AG04449 (cell line): Measurements from ENCODE around the gene HNRNPLL.

ENCODE experiments used
- CTCF ChIA-PET: fragments of 350-600 bp; formaldehyde crosslinking; extraction: SDS; loops from one replicate; lab custom pipeline; 2021; ENCODE audit warnings: antibody characterized with exemption; lab: Yijun Ruan, JAX
- POLR2A ChIA-PET: fragments of 400-600, 350-600 bp; formaldehyde crosslinking; extraction: SDS; loops from one replicate; lab custom pipeline; 2020; ENCODE audit warnings: antibody characterized with exemption, inconsistent platforms; lab: Yijun Ruan, JAX
- DNase-seq: peaks from one replicate; pipeline ENCODE4 v3.0.0-alpha.2; 2010; ENCODE audit warnings: low read depth, low spot score
- H3K4me3 ChIP-seq: 2 replicates; pipeline ENCODE4 v1.5.1; 2011; ENCODE audit warnings: low read depth, mild to moderate bottlenecking, control low read depth, low read length
- TF ChIP-seq, protein P1 (sequence below): IDR thresholded peaks from one replicate; pipeline ENCODE4 v1.5.1; 2011; ENCODE audit warnings: mild to moderate bottlenecking, moderate library complexity, low read length, control low read depth, inconsistent platforms; ENCODE audit not compliant: insufficient read depth; ENCODE audit errors: missing control alignments

Gene HNRNPLL

DNA sequence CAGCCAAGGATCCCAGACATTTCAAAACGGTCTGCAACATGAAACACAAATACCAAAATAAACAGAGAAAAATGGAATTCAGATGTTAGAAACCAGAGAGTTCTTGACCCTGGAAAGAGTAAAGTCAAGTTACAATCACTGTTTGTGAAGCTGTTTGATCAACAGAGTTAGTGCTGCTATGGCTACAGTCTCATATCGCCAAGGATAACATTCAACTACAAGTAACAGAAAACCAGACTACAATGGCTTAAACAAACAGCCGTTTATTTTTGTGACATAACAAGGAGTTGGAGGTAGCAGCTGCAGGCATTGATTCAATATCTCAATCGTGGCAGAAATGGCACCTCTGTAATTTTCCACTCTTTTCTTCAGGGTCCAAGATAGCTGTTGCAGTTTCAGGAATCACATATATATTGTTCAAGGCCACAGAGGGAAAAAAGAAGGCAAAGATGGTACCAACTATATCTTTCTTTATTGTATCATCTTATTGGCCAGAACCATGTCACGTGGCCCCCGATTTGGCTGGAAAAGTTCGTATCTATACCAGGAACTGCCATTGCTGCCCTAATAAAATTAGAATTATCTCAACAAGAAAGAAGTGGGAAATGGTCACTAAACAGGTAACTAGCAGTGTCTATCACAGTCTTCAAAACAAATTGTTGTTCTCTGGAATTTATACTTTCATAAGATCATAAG, 17.7 kb upstream of the HNRNPLL start:
- H3K4me3 ChIP-seq, result no peak overlapping the region
- ChIA-PET CTCF (interaction anchor here (0.9 to 1.8 kb wide), 3 partner anchors 9 to 105 kb away, joined by 3 to 10 read pairs (median 3); no protein-coding TSS in a partner anchor), POLR2A (interaction anchor here (1.6 kb wide), 1 partner anchor 131 kb away, joined by 5 read pairs; the partner anchor contains the start of gene SRSF7)
- TF ChIP-seq, protein P1, sequence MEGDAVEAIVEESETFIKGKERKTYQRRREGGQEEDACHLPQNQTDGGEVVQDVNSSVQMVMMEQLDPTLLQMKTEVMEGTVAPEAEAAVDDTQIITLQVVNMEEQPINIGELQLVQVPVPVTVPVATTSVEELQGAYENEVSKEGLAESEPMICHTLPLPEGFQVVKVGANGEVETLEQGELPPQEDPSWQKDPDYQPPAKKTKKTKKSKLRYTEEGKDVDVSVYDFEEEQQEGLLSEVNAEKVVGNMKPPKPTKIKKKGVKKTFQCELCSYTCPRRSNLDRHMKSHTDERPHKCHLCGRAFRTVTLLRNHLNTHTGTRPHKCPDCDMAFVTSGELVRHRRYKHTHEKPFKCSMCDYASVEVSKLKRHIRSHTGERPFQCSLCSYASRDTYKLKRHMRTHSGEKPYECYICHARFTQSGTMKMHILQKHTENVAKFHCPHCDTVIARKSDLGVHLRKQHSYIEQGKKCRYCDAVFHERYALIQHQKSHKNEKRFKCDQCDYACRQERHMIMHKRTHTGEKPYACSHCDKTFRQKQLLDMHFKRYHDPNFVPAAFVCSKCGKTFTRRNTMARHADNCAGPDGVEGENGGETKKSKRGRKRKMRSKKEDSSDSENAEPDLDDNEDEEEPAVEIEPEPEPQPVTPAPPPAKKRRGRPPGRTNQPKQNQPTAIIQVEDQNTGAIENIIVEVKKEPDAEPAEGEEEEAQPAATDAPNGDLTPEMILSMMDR, result no peak
- DNase-seq, result no peak

DNA sequence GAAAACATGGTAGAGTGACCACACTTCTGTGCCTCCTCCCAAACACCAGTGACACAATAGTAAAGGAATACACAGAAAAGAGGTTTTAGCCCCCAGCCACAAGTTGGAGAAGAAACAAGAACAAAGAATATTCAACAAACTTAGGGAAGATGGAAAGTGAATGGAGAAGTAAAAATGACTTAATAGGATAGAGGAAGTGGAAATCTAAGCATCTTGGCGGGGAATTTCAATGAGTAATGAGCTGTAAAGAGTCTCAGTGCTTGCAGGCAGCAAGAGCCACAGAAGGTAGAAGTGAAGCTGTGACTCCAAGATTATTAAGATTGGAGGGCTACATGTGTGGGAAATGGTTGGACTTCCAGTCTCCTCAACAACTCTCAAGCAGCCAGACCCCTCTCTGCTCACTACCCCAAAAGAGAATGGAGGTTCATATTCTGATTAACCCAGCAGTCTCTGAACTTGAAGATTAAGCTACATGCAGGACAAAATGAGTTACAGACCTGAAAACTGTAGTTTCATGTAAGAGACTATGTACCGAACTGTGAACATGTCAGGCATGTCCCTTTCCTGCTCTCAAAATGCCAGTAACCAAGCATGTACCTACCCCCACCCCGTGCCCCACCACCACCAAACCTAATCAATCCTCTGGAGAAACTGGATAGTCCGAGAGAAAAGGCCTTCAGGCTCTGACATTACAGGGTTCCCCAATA, 16.9 kb upstream of the HNRNPLL start:
- ChIA-PET CTCF (interaction anchor here (1.0 to 1.8 kb wide), 3 partner anchors 16 to 106 kb away, joined by 3 to 10 read pairs (median 4); no protein-coding TSS in a partner anchor), POLR2A (interaction anchor here (1.6 kb wide), 1 partner anchor 132 kb away, joined by 5 read pairs; the partner anchor contains the start of gene SRSF7)
- TF ChIP-seq, protein P1, result no peak
- DNase-seq, result no peak
- H3K4me3 ChIP-seq, result no peak overlapping the region

DNA sequence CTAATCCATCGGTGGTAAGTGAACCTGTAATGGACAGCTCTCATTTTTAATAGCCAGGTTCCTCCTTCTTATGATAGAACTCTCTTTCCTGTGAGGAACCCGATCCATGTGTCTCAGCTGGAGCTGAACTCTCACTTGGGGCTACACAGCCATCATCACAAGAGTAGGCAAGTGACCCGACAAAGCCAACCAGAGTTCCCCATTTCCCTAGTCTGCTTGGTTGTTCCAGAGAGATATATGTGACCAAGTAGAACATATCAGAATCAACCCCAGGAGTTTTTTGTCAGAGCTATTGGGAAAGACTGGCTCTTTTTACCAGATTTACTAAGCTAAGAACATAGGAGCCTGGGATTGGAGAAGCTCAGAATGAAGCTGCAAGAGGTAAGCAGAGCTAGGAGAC, 14.6 kb upstream of the HNRNPLL start:
- CTCF ChIA-PET, result interaction anchor here (1.8 to 3.1 kb wide), 2 partner anchors 10 to 14 kb away, joined by 8 to 22 read pairs; partner anchors contain the start of gene HNRNPLL
- H3K4me3 ChIP-seq, result no peak overlapping the region
- no peak for DNase-seq
- POLR2A ChIA-PET, result no interaction called here
- TF ChIP-seq, protein P1, result no peak

DNA sequence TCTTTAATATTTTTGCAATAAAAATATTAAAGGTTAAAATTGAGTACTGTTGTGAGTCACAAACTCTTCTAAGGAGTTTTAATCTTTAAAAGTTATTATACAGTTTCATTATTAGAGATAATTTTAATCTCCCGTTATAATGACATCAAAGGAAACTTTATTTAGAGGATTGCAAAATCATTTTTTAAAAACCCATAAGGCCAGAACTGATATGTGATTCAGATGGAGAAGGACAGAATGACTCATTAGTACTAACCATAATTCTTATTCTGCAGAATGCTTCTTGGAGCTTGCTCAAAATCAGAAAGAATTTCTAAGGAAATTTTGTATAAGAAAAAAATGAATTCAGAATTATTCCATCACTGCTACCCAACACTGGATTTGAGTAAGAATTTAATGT, 12.5 kb upstream of the HNRNPLL start:
- CTCF ChIA-PET, result interaction anchor here (3.1 kb wide), 1 partner anchor 12 kb away, joined by 22 read pairs; the partner anchor contains the start of gene HNRNPLL
- H3K4me3 ChIP-seq, result no peak overlapping the region
- no peak for DNase-seq
- TF ChIP-seq, protein P1, result no peak
- POLR2A ChIA-PET, result no interaction called here

DNA sequence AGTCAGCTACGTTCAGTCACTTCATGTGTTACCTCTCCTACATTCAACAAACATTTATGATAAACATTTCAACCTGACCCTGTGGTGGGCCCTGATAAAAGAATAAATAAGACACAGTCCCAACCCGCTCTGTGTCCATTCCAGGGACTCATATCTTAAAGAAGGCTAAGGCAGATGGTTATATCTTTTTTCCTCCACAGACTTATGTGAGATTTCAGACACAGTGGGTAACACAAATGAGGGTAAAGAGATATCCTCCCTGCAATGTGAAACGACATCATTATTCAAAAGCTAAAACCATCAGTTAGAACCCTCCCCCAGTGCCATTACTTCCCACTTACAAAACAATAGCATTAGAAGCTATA, 11.1 kb upstream of the HNRNPLL start:
- CTCF ChIA-PET, result interaction anchor here (1.0 to 3.2 kb wide), 3 partner anchors 11 to 85 kb away, joined by 4 to 36 read pairs (median 5); partner anchors contain the start of gene HNRNPLL
- POLR2A ChIA-PET, result interaction anchor here (0.7 kb wide), 1 partner anchor 333 kb away, joined by 3 read pairs; no protein-coding TSS in a partner anchor
- TF ChIP-seq, protein P1, result no peak
- no peak overlapping the region for H3K4me3 ChIP-seq
- DNase-seq, result no peak
